A549 (cell line): Measurements from ENCODE around the gene FAM228B.

Experiments
- BCL3 ChIP-seq: fragments of >200 bp; sonication (Bioruptor Twin); formaldehyde crosslinking; IDR thresholded peaks from 3 replicates; pipeline ENCODE4 v1.6.1; 2016
- CTCF ChIP-seq: fragments of >200 bp; sonication (Bioruptor Twin); formaldehyde crosslinking; IDR thresholded peaks from 3 replicates; pipeline ENCODE4 v1.5.1; 2016
- GATA3 ChIP-seq: IDR thresholded peaks from 2 replicates; pipeline ENCODE4 v1.6.1; 2012; ENCODE audit warnings: borderline replicate concordance
- HEYL ChIP-seq: fragments of 250-450 bp; sonication (Bioruptor Pico); IDR thresholded peaks from 2 replicates; pipeline ENCODE4 v1.8.0; 2021; ENCODE audit warnings: mild to moderate bottlenecking, moderate library complexity
- JUN ChIP-seq, 2 experiments: fragments of >200 bp; sonication (Bioruptor Twin); formaldehyde crosslinking; IDR thresholded peaks; 2 replicates in 1 of 2; 3 replicates in 1 of 2; pipeline ENCODE4 v1.6.1; 2016 to 2017
- KDM1A ChIP-seq: fragments of 200-600 bp; sonication (generic); IDR thresholded peaks from 2 replicates; pipeline ENCODE4 v1.6.1; 2016; ENCODE audit warnings: low read depth, mild to moderate bottlenecking
- KDM5A ChIP-seq: fragments of 200-600 bp; sonication (generic); IDR thresholded peaks from 2 replicates; pipeline ENCODE4 v1.6.1; 2016; ENCODE audit warnings: antibody characterized with exemption, mild to moderate bottlenecking
- MAZ ChIP-seq: fragments of 150-350 bp; IDR thresholded peaks from 2 replicates; pipeline ENCODE4 v1.6.1; 2014; ENCODE audit warnings: antibody characterized with exemption, low read depth, low read length, borderline replicate concordance
- POLR2A ChIP-seq: IDR thresholded peaks from 2 replicates; pipeline ENCODE4 v1.6.1; 2012; ENCODE audit warnings: mild to moderate bottlenecking, low read length
- REST ChIP-seq: fragments of 200-600 bp; sonication (generic); IDR thresholded peaks from 2 replicates; pipeline ENCODE4 v1.6.1; 2016; ENCODE audit warnings: antibody characterized with exemption, mild to moderate bottlenecking, moderate library complexity
- RFX5 ChIP-seq: fragments of 450-650 bp; IDR thresholded peaks from 2 replicates; pipeline ENCODE4 v1.7.1; 2014; ENCODE audit warnings: antibody characterized with exemption, mild to moderate bottlenecking, moderate library complexity
- RNF2 ChIP-seq: fragments of 200-600 bp; sonication (generic); IDR thresholded peaks from 2 replicates; pipeline ENCODE4 v1.6.1; 2016; ENCODE audit warnings: low read depth, mild to moderate bottlenecking, antibody characterized with exemption, moderate library complexity, borderline replicate concordance
- TP53 ChIP-seq: fragments of 250-450 bp; sonication (Bioruptor Pico); IDR thresholded peaks from 2 replicates; pipeline ENCODE4 v1.5.0; 2021; ENCODE audit warnings: mild to moderate bottlenecking, moderate library complexity

GRCh38 chr2:24084386-24085199, 38.7 kb upstream of the FAM228B start, which contains the start of gene TP53I3:
- peak; percentile 90 for TF ChIP-seq POLR2A
- peak; percentile 94; the same call in 2 of the 3 replicates for TF ChIP-seq BCL3
- peak; percentile 62 for TF ChIP-seq KDM5A
- TF ChIP-seq CTCF: peak; percentile 98
- peak; percentile 34; the same call in 1 of the 2 replicates for TF ChIP-seq RFX5
- TF ChIP-seq GATA3: no peak; the same call in 1 of the 2 replicates
- no peak for TF ChIP-seq HEYL (CRISPR knock-in tag)
- TF ChIP-seq REST: 0 out of 2 replicates have a peak, but pooled peaks have one; percentile 36
- TF ChIP-seq TP53: no peak; the same call in 1 of the 2 replicates
- TF ChIP-seq JUN (IDR thresholded peaks at IDR 0.05): peak; percentile 66 to 94; a peak in 4 of 5 replicates
- TF ChIP-seq KDM1A: no peak
- no peak for TF ChIP-seq RNF2
- 0 out of 2 replicates have a peak, but pooled peaks have one; percentile 11 for TF ChIP-seq MAZ
